ENCODE results near the gene NEK4.

GRCh38 chr3:52695798-52696671 lies 74.7 kb downstream of the NEK4 start:
- no peak for TF ChIP-seq CTCF (IDR thresholded peaks at IDR 0.05; ENCODE audit: low read depth, low read length)
- TF ChIP-seq EZH2phosphoT487 (IDR thresholded peaks at IDR 0.05; ENCODE audit: low read depth), result no peak
